H1 (cell line): ENCODE measurements around the gene ABCA1. TPM values are rescaled to one million over a fixed set of nuclear protein-coding genes. Genes with fewer than 3 reads are reported as not detected.

ENCODE experiments used
- BACH1 ChIP-seq: IDR thresholded peaks from 2 replicates; pipeline ENCODE4 v1.6.1; 2012; ENCODE audit warnings: low read length, improper control_type of control experiment
- CTBP2 ChIP-seq: IDR thresholded peaks from 2 replicates; pipeline ENCODE4 v1.7.0; 2011; ENCODE audit warnings: borderline replicate concordance, mild to moderate bottlenecking, moderate library complexity, mixed read lengths, low read length; ENCODE audit not compliant: insufficient read depth, insufficient read length
- GTF2F1 ChIP-seq: IDR thresholded peaks from 2 replicates; pipeline ENCODE4 v1.6.1; 2012; ENCODE audit warnings: low read depth, low read length, improper control_type of control experiment, borderline replicate concordance
- KDM1A ChIP-seq: fragments of 200-600, 300-600 bp; sonication (generic); IDR thresholded peaks from 2 replicates; pipeline ENCODE4 v1.7.1; 2016; ENCODE audit warnings: mild to moderate bottlenecking, low read length, borderline replicate concordance
- KDM4A ChIP-seq: IDR thresholded peaks from one replicate; pipeline ENCODE4 v1.7.1; 2012; ENCODE audit warnings: low read depth, mild to moderate bottlenecking, moderate library complexity, low read length, inconsistent platforms; ENCODE audit not compliant: severe bottlenecking
- KDM5A ChIP-seq: fragments of 200-600 bp; IDR thresholded peaks from 2 replicates; pipeline ENCODE4 v1.7.1; 2012; ENCODE audit warnings: mild to moderate bottlenecking, low read length, inconsistent platforms, mixed read lengths
- POLR2A ChIP-seq, 2 experiments: IDR thresholded peaks; 1 replicate in 1 of 2; 2 replicates in 1 of 2; pipeline ENCODE4 v1.6.1; 2011; ENCODE audit warnings: low read depth in 2 of 2, low read length in 2 of 2, mild to moderate bottlenecking in 2 of 2; ENCODE audit errors: control extremely low read depth in 1 of 2
- SIN3A ChIP-seq, 2 experiments: IDR thresholded peaks in 1 of 2; conservative IDR thresholded peaks in 1 of 2; 2 replicates each; pipeline ENCODE4 v1.6.1; 2011 to 2012; ENCODE audit warnings: low read length in 2 of 2, improper control_type of control experiment in 1 of 2, low read depth in 1 of 2, mild to moderate bottlenecking in 1 of 2
- polyA plus RNA-seq, 7 experiments: library from polyadenylated mRNA; depleted of rRNA in 3 of 7; stranded (reverse) in 5 of 7; unstranded in 2 of 7; fragments of >200 nt in 5 of 7; fragments of 200-250 nt in 2 of 7; gene quantifications; 1 replicate in 5 of 7; 2 replicates in 1 of 7; 4 replicates in 1 of 7; pipeline versions ENCODE4 v1.2.1 to v1.2.3, GENCODE V29; 2011 to 2013; ENCODE audit warnings: missing spikeins in 2 of 7, mixed read lengths in 2 of 7
- total RNA-seq: library from RNA; stranded (reverse); fragmentation: NEBNext Ultra II Directional; extraction: Animal tissue kit (Norgen Biotek cat#: 25700); gene quantifications from 2 replicates; pipeline ENCODE4 v1.2.1, GENCODE V29; 2021
- TF ChIP-seq, protein P1 (sequence below): fragments of 300-600 bp; sonication (generic); IDR thresholded peaks from 2 replicates; pipeline ENCODE4 v1.7.1; 2012; ENCODE audit warnings: low read length, moderate library complexity, mild to moderate bottlenecking, inconsistent platforms; ENCODE audit not compliant: insufficient replicate concordance

ABCA1 gene
- total and polyA plus RNA-seq, 2 of the 8 experiments (the other 6 are each of a cell fraction or from before 2014, with no cell fraction given) = 6.9 to 7.8 TPM

DNA sequence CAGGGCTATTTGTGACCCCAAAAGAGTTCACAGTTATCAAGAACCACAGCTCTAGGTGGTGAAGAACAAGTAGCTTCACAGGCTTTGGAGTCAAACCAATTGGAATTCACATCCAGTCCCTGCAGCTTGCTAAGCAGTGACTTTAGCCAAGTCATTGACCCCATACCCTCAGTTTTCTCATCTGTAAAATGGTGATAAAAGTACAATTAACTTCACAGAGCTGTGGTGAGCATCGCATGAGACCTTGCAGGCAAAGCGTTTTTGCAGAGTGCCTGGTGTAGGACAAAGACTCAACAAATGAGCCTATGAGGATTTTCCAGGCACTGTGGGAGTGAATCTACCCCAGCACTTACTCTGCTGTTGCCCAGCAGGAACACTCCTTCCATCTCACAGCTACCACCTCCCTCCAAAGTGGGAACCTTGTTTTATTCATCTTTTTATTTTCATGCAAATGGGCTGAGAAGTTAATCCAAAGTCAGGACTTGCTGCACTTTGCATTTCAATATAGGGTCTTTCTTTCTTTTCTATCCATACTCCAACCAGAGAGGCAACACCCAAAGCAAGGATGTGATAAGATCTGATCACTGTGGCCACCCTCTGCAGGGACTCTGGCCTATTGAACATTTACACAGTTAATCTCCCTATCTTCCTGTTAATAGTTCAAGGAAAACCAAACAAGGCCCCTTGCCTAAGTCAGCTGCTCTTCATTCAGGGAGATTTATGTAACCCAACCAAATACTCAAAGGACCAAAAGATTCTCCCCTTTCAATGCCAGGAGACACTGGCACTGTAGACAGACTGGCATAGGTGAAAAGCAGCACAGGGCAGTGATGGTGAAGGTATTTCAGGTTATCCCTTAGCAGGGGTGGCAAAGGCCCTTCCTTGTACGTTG lies 41.9 kb downstream of the ABCA1 start (continued):
- TF ChIP-seq KDM1A (peak; percentile 98), CTBP2 (no peak), POLR2A (IDR thresholded peaks at IDR 0.05; ENCODE audit: control extremely low read depth in 1 of 2, low read depth in 2 of 2, low read length in 2 of 2) (no peak), KDM5A (no peak), GTF2F1 (no peak), SIN3A (conservative IDR thresholded peaks at IDR 0.05 in 1 of 2, IDR thresholded peaks at IDR 0.05 in 1 of 2; ENCODE audit: low read depth in 1 of 2, low read length in 2 of 2) (no peak), KDM4A (no peak), BACH1 (no peak)
- TF ChIP-seq, protein P1, sequence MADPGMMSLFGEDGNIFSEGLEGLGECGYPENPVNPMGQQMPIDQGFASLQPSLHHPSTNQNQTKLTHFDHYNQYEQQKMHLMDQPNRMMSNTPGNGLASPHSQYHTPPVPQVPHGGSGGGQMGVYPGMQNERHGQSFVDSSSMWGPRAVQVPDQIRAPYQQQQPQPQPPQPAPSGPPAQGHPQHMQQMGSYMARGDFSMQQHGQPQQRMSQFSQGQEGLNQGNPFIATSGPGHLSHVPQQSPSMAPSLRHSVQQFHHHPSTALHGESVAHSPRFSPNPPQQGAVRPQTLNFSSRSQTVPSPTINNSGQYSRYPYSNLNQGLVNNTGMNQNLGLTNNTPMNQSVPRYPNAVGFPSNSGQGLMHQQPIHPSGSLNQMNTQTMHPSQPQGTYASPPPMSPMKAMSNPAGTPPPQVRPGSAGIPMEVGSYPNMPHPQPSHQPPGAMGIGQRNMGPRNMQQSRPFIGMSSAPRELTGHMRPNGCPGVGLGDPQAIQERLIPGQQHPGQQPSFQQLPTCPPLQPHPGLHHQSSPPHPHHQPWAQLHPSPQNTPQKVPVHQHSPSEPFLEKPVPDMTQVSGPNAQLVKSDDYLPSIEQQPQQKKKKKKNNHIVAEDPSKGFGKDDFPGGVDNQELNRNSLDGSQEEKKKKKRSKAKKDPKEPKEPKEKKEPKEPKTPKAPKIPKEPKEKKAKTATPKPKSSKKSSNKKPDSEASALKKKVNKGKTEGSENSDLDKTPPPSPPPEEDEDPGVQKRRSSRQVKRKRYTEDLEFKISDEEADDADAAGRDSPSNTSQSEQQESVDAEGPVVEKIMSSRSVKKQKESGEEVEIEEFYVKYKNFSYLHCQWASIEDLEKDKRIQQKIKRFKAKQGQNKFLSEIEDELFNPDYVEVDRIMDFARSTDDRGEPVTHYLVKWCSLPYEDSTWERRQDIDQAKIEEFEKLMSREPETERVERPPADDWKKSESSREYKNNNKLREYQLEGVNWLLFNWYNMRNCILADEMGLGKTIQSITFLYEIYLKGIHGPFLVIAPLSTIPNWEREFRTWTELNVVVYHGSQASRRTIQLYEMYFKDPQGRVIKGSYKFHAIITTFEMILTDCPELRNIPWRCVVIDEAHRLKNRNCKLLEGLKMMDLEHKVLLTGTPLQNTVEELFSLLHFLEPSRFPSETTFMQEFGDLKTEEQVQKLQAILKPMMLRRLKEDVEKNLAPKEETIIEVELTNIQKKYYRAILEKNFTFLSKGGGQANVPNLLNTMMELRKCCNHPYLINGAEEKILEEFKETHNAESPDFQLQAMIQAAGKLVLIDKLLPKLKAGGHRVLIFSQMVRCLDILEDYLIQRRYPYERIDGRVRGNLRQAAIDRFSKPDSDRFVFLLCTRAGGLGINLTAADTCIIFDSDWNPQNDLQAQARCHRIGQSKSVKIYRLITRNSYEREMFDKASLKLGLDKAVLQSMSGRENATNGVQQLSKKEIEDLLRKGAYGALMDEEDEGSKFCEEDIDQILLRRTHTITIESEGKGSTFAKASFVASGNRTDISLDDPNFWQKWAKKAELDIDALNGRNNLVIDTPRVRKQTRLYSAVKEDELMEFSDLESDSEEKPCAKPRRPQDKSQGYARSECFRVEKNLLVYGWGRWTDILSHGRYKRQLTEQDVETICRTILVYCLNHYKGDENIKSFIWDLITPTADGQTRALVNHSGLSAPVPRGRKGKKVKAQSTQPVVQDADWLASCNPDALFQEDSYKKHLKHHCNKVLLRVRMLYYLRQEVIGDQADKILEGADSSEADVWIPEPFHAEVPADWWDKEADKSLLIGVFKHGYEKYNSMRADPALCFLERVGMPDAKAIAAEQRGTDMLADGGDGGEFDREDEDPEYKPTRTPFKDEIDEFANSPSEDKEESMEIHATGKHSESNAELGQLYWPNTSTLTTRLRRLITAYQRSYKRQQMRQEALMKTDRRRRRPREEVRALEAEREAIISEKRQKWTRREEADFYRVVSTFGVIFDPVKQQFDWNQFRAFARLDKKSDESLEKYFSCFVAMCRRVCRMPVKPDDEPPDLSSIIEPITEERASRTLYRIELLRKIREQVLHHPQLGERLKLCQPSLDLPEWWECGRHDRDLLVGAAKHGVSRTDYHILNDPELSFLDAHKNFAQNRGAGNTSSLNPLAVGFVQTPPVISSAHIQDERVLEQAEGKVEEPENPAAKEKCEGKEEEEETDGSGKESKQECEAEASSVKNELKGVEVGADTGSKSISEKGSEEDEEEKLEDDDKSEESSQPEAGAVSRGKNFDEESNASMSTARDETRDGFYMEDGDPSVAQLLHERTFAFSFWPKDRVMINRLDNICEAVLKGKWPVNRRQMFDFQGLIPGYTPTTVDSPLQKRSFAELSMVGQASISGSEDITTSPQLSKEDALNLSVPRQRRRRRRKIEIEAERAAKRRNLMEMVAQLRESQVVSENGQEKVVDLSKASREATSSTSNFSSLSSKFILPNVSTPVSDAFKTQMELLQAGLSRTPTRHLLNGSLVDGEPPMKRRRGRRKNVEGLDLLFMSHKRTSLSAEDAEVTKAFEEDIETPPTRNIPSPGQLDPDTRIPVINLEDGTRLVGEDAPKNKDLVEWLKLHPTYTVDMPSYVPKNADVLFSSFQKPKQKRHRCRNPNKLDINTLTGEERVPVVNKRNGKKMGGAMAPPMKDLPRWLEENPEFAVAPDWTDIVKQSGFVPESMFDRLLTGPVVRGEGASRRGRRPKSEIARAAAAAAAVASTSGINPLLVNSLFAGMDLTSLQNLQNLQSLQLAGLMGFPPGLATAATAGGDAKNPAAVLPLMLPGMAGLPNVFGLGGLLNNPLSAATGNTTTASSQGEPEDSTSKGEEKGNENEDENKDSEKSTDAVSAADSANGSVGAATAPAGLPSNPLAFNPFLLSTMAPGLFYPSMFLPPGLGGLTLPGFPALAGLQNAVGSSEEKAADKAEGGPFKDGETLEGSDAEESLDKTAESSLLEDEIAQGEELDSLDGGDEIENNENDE = peak; percentile 52
